Measurements from ENCODE around the gene SLC7A14. TPM values are rescaled to one million over a fixed set of nuclear protein-coding genes. Genes with fewer than 3 reads are reported as not detected.

The SLC7A14 gene
- total RNA-seq, 1 donor from 2014 or later: 0.10 TPM

- no peak for ATAC-seq
Observed at GRCh38 chr3:170500462-170500861, 85.4 kb downstream of the SLC7A14 start.

DNA sequence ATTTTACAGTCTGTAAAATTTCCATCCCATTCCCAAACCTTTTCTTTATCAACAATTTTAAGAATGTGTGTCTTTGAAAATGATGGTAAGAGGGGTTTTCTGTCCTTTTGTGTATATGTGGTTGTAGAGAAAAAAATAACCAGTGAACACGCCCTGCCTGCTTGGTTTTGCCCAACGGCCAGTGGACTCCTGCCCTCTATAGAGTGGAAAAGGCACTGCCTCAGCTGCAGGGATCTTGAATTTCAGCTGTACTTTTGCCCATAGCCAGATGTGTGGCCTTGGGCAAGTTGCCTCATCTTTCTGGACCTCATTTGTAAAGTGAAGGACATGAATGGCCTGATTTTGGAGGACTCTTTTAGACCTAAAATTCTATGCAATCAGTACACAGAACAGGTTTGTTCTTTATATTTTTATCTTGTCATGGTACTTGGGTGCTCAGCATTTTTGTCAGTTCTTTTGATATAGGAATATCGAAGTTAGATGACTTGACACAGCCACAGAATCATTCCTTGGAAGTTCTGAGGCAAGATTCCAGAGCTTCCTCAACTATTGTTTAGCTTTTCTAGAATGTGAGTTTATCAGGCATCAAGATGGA lies 86.2 kb downstream of the SLC7A14 start:
- peak; percentile 98 for ATAC-seq
- peak; percentile 76 for DNase-seq (ENCODE audit: low spot score)

More at GRCh38 chr3:170500462-170500861, 85.4 kb downstream of the SLC7A14 start:
- no peak for DNase-seq (ENCODE audit: low spot score)

- DNase-seq (ENCODE audit: low spot score) (no peak), ATAC-seq (no peak)
Observed at GRCh38 chr3:170497207-170498095, 88.4 kb downstream of the SLC7A14 start.

DNA sequence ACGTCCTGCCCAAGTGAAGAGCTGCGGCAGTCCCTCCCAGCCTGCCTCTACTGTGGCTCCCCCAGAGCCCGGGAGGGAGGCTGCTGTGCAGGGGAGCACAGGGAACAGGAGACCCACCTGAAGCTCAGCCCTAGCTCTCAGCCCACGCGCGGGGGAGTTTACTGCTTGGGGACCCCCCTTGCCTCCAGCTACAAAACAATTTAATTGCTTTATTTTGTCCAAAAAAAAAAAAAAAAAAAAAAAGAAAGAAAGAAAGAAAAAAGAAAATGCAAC lies 89.1 kb downstream of the SLC7A14 start:
- ATAC-seq (no peak), DNase-seq (ENCODE audit: low spot score) (no peak)

- no peak for DNase-seq (ENCODE audit: low spot score)
Observed at GRCh38 chr3:170496026-170496867, 89.6 kb downstream of the SLC7A14 start.

GRCh38 chr3:170494766-170495165 lies 91.1 kb downstream of the SLC7A14 start:
- no peak for ATAC-seq
- DNase-seq (ENCODE audit: low spot score): no peak

More at GRCh38 chr3:170496026-170496867, 89.6 kb downstream of the SLC7A14 start:
- no peak for ATAC-seq

GRCh38 chr3:170493712-170494182 lies 92.1 kb downstream of the SLC7A14 start:
- ATAC-seq: peak; percentile 86
- peak; percentile 57 for DNase-seq (ENCODE audit: low spot score)

DNA sequence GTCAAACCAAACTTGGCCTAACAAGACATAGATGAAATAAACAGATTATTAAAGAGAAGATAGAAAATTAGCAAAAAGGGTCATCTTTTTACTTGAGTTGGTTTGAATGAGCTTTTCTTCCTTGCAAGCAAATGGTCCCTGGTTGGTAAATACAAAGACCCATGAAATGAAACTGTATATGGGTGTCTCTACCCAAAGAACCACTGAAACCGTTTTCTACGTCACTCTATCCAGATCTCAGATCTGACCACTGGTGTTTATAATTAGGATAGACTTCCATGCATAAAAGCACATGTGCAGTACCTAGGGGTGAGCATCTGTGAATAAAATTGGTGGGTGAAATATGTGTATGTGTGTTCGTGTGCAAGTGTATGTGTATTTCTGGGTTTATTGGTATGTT lies 94.0 kb downstream of the SLC7A14 start:
- DNase-seq (ENCODE audit: low spot score): no peak
- ATAC-seq: no peak

GRCh38 chr3:170490828-170491560 lies 94.9 kb downstream of the SLC7A14 start:
- DNase-seq (ENCODE audit: low spot score) (no peak), ATAC-seq (no peak)

DNA sequence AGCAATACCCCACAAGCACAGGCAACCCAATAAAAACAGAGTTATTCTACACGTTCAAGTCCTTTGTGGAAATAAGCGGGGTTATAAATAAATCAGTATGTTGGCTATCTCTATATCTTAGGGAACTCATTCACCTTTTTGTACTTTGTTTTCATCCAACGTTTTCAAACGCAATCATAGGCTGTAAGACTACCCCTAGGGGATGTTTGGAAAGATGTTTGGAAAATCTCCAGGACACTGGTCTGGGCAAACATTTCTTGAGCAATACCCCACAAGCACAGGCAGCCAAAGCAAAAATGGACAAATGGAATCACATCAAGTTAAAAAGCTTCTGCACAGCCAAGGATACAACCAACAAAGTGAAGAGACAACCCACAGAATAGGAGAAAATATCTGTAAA lies 97.1 kb downstream of the SLC7A14 start:
- DNase-seq (ENCODE audit: low spot score) (peak; percentile 75), ATAC-seq (peak; percentile 71)

- ATAC-seq (no peak), DNase-seq (ENCODE audit: low spot score) (no peak)
Observed at GRCh38 chr3:170487031-170487430, 98.8 kb downstream of the SLC7A14 start.

- DNase-seq (ENCODE audit: low spot score) (peak; percentile 63), ATAC-seq (peak; percentile 48)
Observed at GRCh38 chr3:170486398-170486797, 99.5 kb downstream of the SLC7A14 start.

DNA sequence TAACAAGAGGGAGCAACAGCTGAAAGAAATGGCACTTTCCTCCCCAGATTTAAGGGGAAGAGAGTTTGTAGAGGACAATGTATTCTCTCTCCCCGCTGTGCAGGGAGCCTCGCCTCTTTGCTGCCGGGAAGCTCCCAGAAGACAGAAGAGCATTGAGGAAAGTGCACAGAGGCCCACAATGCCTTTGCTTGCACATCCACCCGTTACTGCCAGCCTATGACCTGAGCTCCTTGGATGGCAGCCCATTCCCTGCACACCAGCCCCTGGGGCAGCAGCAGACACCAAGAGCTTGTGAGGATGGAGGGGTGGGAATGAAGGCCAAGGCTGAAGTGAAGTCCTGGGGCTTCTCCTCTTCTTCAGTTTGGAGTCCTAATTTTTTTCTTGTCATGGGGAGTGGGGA lies 100.2 kb downstream of the SLC7A14 start:
- peak; percentile 54 for ATAC-seq
- DNase-seq (ENCODE audit: low spot score): no peak

DNA sequence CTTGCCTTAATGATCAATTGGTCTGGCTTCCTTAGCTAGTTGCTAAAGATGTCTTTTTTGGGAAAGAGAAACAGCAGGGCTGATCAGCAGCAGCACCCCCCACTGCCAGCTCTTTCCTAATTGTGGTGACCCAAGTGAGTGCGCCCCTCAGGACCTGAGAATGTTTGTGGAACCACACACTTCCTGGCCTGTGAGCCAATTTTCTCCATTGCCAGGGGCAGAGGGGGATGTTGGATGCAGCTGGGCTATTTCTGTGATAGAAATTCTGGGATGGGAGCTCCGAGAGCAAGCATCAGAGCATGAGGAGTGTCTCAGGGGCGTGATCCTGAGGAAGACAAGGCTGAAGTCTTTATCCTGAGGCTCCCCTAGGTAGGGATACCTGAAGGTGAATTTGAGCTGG lies 100.6 kb downstream of the SLC7A14 start:
- DNase-seq (ENCODE audit: low spot score): no peak
- ATAC-seq: no peak

DNA sequence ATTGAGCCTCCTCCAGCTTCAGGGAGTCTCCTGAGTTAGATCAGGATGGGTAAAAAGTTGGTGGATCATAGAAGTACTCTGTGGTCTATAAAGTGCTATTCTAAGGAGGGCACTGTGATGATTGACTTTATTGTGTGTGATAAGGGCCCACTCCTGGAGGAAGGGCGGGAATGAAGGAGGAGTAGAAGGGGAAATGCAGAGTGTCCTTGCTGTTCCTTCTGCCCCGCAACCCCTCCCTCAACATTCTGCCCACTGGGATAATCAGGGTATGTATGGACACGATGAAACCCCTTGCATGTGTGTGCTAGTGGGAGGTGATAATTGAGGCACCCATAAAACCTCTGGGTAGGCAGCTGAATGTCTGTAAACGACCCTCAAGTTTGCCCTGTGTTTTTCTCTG lies 101.0 kb downstream of the SLC7A14 start:
- ATAC-seq: no peak
- no peak for DNase-seq (ENCODE audit: low spot score)

GRCh38 chr3:170483485-170484262 lies 102.2 kb downstream of the SLC7A14 start:
- peak; percentile 26 for ATAC-seq

DNA sequence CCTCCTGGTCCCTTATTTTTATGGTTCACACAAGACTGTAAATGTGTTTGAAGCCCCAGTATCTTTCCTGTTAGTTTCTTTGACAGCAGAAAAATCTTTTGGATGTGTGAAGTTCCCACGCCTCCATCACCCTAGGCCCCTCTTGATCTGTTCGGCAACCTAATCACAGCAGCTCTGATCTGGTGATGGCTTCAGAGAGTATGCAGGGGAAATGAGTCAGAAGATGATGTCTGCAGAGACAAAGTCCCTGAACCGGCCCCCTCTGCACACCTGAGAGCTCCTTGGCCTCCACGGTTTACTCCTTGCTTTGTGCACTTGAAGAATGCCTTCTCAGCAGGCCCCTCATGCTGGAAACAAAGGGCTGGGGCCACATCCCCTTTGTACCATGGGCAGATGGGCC lies 103.7 kb downstream of the SLC7A14 start:
- no peak for ATAC-seq
- DNase-seq (ENCODE audit: low spot score): no peak

More at GRCh38 chr3:170483485-170484262, 102.2 kb downstream of the SLC7A14 start:
- no peak for DNase-seq (ENCODE audit: low spot score)

GRCh38 chr3:170480111-170480510 lies 105.8 kb downstream of the SLC7A14 start:
- ATAC-seq: no peak

GRCh38 chr3:170477395-170477794 lies 108.5 kb downstream of the SLC7A14 start:
- no peak for ATAC-seq

More at GRCh38 chr3:170480111-170480510, 105.8 kb downstream of the SLC7A14 start:
- DNase-seq (ENCODE audit: low spot score): no peak

GRCh38 chr3:170476291-170476690 lies 109.6 kb downstream of the SLC7A14 start:
- no peak for ATAC-seq

More at GRCh38 chr3:170477395-170477794, 108.5 kb downstream of the SLC7A14 start:
- DNase-seq (ENCODE audit: low spot score): no peak

More at GRCh38 chr3:170476291-170476690, 109.6 kb downstream of the SLC7A14 start:
- no peak for DNase-seq (ENCODE audit: low spot score)

All from left lobe of liver (tissue), 2 donors.